CD4-positive, alpha-beta memory T cell (primary cell): ENCODE measurements around the gene METAP1D. TPM values are rescaled to one million over a fixed set of nuclear protein-coding genes. Genes with fewer than 3 reads are reported as not detected.

Experiments used
- polyA plus RNA-seq, 2 donors: library from polyadenylated mRNA; unstranded; fragments of 300-500 nt; fragmentation: Illumina TruSeq; gene quantifications; one replicate each; pipeline ENCODE4 v1.2.3, GENCODE V29; 2021
- total RNA-seq, 2 experiments: library from RNA; stranded (reverse); gene quantifications; one replicate each; pipeline ENCODE4 v1.2.3, GENCODE V29; 2021

The METAP1D gene
- total and polyA plus RNA-seq, 4 experiments from 2014 or later: 3.5 to 7.3 (median 6.5) TPM

Other genes with a start within 250 kb of the METAP1D start
- 10 to 100 TPM; 14.6 to 14.9 TPM for gene SLC25A12, start 105.7 kb upstream of the METAP1D start, total RNA-seq
- gene SLC25A12, start 105.7 kb upstream of the METAP1D start, polyA plus RNA-seq: 10 to 100 TPM in 1 of 2 donors, 1 to 10 TPM in 1; 7.4 to 14.2 TPM
- 10 to 100 TPM; 22.6 to 27.7 TPM for gene HAT1, start 77.5 kb upstream of the METAP1D start, total RNA-seq
- 10 to 100 TPM; 66.0 to 75.2 TPM for gene HAT1, start 77.5 kb upstream of the METAP1D start, polyA plus RNA-seq
- gene DLX1, start 85.6 kb downstream of the METAP1D start, total RNA-seq: not detected
- gene DLX1, start 85.6 kb downstream of the METAP1D start, polyA plus RNA-seq: not detected
- gene DLX2, start 102.9 kb downstream of the METAP1D start, total RNA-seq: not detected
- gene DLX2, start 102.9 kb downstream of the METAP1D start, polyA plus RNA-seq: not detected